HL-60 (cell line): ENCODE results near the gene CACYBP.

Experiments
- DNase-seq, 2 experiments: peaks; one replicate each; pipeline ENCODE4 v3.0.0-alpha.2; 2010 to 2020; ENCODE audit warnings: low read depth in 1 of 2, low spot score in 1 of 2
- H3K27ac ChIP-seq: fragments of 250-450 bp; sonication (Bioruptor Pico); replicated peaks from 2 replicates; pipeline ENCODE4 v1.5.1; 2020; ENCODE audit warnings: mild to moderate bottlenecking, moderate library complexity
- H3K27me3 ChIP-seq: fragments of 250-450 bp; sonication (Bioruptor Pico); 2 replicates; pipeline ENCODE4 v1.5.1; 2021; ENCODE audit warnings: mild to moderate bottlenecking, moderate library complexity; ENCODE audit not compliant: insufficient read depth, poor library complexity, severe bottlenecking
- H3K4me3 ChIP-seq: replicated peaks from 2 replicates; pipeline ENCODE4 v1.5.1; 2011; ENCODE audit warnings: mild to moderate bottlenecking, control low read depth, low read length; ENCODE audit not compliant: insufficient read depth
- GABPA ChIP-seq: IDR thresholded peaks from 2 replicates; pipeline ENCODE4 v1.6.1; 2012; ENCODE audit warnings: low read depth
- POLR2AphosphoS5 ChIP-seq: IDR thresholded peaks from 2 replicates; pipeline ENCODE4 v1.6.1; 2012; ENCODE audit warnings: low read depth
- SPI1 ChIP-seq: IDR thresholded peaks from 2 replicates; pipeline ENCODE4 v1.6.1; 2012; ENCODE audit warnings: low read depth, mild to moderate bottlenecking, borderline replicate concordance
- TF ChIP-seq, protein P1 (sequence below): IDR thresholded peaks from 2 replicates; pipeline ENCODE4 v1.6.1; 2012; ENCODE audit warnings: low read depth; ENCODE audit not compliant: insufficient replicate concordance
- TF ChIP-seq, protein P2 (sequence below): IDR thresholded peaks from one replicate; pipeline ENCODE4 v1.5.1; 2011; ENCODE audit warnings: low read length, control low read depth, inconsistent platforms; ENCODE audit not compliant: insufficient read depth

CACYBP gene

DNA sequence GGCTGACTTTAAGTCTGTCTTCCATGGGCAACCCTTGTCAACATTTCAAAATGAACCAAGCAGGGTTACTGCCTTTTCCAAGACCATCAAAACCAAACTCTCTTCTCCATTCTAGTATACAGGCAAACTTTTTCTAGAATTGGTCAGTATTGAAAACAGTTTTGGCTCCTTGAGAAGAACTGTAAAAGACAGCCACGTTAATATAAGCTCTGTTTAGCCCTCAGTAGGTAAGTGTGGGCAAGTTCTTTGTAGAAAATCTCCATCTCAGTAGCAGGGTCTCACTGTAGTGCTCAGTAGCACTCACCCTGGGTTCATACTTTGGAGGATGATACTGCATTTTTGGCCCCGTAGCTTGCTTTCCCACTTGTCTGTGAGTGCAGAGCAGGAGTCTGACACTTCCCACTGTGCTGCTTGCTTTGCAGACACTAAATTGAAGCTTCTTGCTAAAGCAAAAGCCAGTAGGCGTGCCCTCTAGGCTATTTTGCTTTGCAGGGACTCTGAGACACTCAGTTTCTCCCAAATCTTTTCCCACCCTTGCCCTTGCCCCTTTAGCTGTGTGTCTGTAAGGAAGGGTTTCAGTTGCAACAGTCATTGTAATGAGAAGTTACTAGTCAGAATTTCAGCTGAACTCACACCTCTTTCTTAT is 34.3 kb upstream of the CACYBP start:
- no peaks in the 10 kb centered on the region for H3K27me3 ChIP-seq
- peak overlapping the region; percentile 58 for H3K27ac ChIP-seq
- TF ChIP-seq POLR2AphosphoS5, result no peak
- TF ChIP-seq SPI1, result no peak
- TF ChIP-seq, protein P1, sequence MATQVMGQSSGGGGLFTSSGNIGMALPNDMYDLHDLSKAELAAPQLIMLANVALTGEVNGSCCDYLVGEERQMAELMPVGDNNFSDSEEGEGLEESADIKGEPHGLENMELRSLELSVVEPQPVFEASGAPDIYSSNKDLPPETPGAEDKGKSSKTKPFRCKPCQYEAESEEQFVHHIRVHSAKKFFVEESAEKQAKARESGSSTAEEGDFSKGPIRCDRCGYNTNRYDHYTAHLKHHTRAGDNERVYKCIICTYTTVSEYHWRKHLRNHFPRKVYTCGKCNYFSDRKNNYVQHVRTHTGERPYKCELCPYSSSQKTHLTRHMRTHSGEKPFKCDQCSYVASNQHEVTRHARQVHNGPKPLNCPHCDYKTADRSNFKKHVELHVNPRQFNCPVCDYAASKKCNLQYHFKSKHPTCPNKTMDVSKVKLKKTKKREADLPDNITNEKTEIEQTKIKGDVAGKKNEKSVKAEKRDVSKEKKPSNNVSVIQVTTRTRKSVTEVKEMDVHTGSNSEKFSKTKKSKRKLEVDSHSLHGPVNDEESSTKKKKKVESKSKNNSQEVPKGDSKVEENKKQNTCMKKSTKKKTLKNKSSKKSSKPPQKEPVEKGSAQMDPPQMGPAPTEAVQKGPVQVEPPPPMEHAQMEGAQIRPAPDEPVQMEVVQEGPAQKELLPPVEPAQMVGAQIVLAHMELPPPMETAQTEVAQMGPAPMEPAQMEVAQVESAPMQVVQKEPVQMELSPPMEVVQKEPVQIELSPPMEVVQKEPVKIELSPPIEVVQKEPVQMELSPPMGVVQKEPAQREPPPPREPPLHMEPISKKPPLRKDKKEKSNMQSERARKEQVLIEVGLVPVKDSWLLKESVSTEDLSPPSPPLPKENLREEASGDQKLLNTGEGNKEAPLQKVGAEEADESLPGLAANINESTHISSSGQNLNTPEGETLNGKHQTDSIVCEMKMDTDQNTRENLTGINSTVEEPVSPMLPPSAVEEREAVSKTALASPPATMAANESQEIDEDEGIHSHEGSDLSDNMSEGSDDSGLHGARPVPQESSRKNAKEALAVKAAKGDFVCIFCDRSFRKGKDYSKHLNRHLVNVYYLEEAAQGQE, result no peak
- TF ChIP-seq GABPA, result no peak
- TF ChIP-seq, protein P2, sequence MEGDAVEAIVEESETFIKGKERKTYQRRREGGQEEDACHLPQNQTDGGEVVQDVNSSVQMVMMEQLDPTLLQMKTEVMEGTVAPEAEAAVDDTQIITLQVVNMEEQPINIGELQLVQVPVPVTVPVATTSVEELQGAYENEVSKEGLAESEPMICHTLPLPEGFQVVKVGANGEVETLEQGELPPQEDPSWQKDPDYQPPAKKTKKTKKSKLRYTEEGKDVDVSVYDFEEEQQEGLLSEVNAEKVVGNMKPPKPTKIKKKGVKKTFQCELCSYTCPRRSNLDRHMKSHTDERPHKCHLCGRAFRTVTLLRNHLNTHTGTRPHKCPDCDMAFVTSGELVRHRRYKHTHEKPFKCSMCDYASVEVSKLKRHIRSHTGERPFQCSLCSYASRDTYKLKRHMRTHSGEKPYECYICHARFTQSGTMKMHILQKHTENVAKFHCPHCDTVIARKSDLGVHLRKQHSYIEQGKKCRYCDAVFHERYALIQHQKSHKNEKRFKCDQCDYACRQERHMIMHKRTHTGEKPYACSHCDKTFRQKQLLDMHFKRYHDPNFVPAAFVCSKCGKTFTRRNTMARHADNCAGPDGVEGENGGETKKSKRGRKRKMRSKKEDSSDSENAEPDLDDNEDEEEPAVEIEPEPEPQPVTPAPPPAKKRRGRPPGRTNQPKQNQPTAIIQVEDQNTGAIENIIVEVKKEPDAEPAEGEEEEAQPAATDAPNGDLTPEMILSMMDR, result no peak
- peak in 1 of 2 experiments; percentile 65 for DNase-seq
- H3K4me3 ChIP-seq, result no peak overlapping the region

DNA sequence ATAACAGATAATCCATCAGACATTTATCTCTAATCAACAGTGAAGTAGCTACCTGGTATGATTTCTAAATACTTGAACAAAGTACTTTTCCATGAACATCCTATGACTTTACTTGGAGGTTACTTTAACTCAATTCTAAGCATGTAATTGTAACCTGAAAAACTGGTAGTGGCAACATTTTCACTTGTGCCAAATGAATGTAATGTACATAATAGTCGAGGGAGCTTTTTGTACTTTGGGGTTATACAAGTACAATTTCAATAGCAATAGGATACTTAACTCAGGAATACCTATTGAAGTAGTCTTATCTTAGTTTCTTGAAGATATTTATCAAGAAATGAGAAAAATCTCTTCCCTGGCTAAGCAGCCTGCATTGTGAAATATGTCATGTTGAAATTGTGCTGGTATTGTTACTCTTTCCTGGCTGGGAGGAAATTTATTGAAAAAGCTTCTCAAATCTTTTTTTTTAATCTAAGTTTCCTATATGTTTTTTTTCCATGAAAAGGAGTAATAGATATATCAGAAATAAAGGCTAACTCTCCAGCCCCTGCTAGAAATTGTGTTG is 33.7 kb upstream of the CACYBP start:
- H3K27ac ChIP-seq, result peak overlapping the region; percentile 58
- DNase-seq, result no peak
- TF ChIP-seq, protein P2, result no peak
- TF ChIP-seq POLR2AphosphoS5 (no peak), GABPA (no peak), SPI1 (no peak)
- TF ChIP-seq, protein P1, result no peak
- no peak overlapping the region for H3K4me3 ChIP-seq
- H3K27me3 ChIP-seq, result no peaks in the 10 kb centered on the region

DNA sequence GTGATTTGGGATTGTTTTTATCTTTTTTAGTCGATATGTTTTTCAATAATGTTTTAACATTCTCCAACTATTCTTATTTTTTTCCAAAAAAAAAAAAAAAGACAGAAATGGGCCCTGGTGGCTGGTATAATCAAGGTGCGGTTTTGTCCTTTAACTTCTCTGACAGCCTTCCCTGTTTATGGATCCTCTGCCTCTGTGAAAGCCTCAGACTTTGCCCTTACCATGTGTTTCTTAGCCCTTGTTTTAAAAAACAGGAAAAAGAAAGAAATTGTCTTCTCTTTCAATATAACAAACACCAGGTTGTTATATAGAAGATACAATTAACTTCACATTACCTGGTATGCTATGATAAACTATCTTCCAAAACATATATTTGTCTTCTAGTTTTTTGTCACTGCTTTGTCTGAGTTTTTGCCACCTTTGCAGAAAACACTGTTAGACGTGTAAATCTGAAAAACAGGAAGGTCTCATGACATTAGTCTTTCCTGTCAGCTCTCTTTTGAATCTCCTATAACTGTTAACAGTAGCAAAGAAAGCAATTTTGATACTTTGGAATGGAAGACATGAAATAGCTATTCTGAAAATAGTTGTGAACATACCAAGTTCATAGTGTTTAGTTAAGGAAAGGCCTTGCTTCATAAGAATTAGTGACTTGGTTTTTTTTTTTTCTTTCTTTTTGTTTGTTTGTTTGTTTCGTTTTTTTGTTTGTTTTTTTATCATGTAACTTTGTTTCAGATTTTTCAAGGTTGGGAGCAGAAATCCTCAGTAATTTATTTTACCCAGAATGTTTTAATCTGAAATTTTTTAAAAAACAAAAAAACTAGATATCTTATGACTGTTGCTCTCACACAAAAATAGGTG is 31.7 kb upstream of the CACYBP start:
- no peak overlapping the region for H3K4me3 ChIP-seq
- TF ChIP-seq, protein P2, result no peak
- TF ChIP-seq GABPA (no peak), POLR2AphosphoS5 (no peak), SPI1 (no peak)
- TF ChIP-seq, protein P1, result no peak

More for the DNA sequence above, 31.7 kb upstream of the CACYBP start:
- H3K27me3 ChIP-seq, result no peaks in the 10 kb centered on the region
- DNase-seq, result no peak
- H3K27ac ChIP-seq, result peak overlapping the region; percentile 61
